ENCODE results near the gene USP34.

The USP34 gene

GRCh38 chr2:61291851-61292575, 178.9 kb downstream of the USP34 start:
- no peak for DNase-seq (ENCODE audit: low spot score)

GRCh38 chr2:61288070-61288841, 182.6 kb downstream of the USP34 start:
- no peak for DNase-seq (ENCODE audit: low spot score)

GRCh38 chr2:61287254-61287653, 183.6 kb downstream of the USP34 start:
- DNase-seq (ENCODE audit: low spot score): no peak

GRCh38 chr2:61283443-61284160, 187.3 kb downstream of the USP34 start:
- DNase-seq (ENCODE audit: low spot score): no peak

GRCh38 chr2:61282104-61282590, 188.7 kb downstream of the USP34 start:
- no peak for DNase-seq (ENCODE audit: low spot score)

- no peak for DNase-seq (ENCODE audit: low spot score)
Observed at GRCh38 chr2:61281321-61281720, 189.6 kb downstream of the USP34 start.

- no peak for DNase-seq (ENCODE audit: low spot score)
Observed at GRCh38 chr2:61277756-61278155, 193.1 kb downstream of the USP34 start.

GRCh38 chr2:61275575-61276184, 195.2 kb downstream of the USP34 start:
- DNase-seq (ENCODE audit: low spot score): no peak

- no peak for DNase-seq (ENCODE audit: low spot score)
Observed at GRCh38 chr2:61272421-61273070, 198.3 kb downstream of the USP34 start.

GRCh38 chr2:61268249-61268648, 202.6 kb downstream of the USP34 start:
- DNase-seq (ENCODE audit: low spot score): no peak

GRCh38 chr2:61266632-61267505, 204.0 kb downstream of the USP34 start:
- DNase-seq (ENCODE audit: low spot score): no peak

GRCh38 chr2:61263830-61264229, 207.1 kb downstream of the USP34 start:
- DNase-seq (ENCODE audit: low spot score): no peak

- no peak for DNase-seq (ENCODE audit: low spot score)
Observed at GRCh38 chr2:61262699-61263098, 208.2 kb downstream of the USP34 start.

- no peak for DNase-seq (ENCODE audit: low spot score)
Observed at GRCh38 chr2:61257446-61257845, 213.4 kb downstream of the USP34 start.

GRCh38 chr2:61255580-61256437, 215.1 kb downstream of the USP34 start:
- DNase-seq (ENCODE audit: low spot score): no peak

- no peak for DNase-seq (ENCODE audit: low spot score)
Observed at GRCh38 chr2:61254536-61254935, 216.4 kb downstream of the USP34 start.

GRCh38 chr2:61253136-61253535, 217.8 kb downstream of the USP34 start:
- no peak for DNase-seq (ENCODE audit: low spot score)

- no peak for DNase-seq (ENCODE audit: low spot score)
Observed at GRCh38 chr2:61252031-61252430, 218.9 kb downstream of the USP34 start.

GRCh38 chr2:61249521-61250071, 221.3 kb downstream of the USP34 start:
- DNase-seq (ENCODE audit: low spot score): no peak
